ENCODE measurements around the gene SPATA3.

Gene SPATA3

DNA sequence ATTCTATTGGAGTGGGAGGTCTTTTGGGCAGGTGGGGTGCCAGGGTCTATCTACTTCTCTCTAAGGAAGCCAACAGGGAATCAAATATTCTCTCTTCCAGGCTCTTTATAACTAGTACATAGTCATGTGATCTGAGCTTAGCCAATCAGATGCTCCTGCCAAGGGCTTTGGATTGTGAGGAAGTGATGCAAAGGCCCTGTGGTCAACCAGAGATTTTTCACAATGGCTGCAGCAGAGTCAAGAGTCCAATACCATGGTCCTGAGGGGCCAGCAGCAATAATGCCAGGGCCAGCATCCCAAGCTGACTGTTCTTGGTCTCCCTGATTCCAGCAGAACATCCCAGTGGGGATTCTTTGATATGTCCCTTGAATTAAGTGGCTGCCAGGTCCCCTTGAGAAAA lies 33.0 kb downstream of the SPATA3 start:
- DNase-seq (ENCODE audit: low read depth in 2 of 2) = no peak

DNA sequence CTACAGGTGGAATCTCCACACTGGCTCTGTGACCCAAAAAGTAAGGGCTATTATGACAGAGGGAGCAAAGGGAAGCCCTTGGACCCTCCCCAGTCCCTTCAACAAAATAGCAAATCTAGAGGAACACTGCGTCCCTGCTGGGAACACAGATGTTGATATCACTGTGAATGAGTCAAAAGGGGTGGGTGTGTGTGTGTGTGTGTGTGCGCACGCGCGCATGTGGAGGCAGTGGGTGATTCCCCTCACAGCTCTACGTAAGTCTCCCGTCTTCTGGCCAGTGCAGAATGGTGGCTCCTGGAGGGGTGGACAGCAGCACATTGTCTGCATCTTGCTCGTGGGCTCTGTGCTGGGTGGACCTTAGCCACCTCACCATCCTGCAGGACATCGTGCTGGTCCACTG lies 33.6 kb downstream of the SPATA3 start:
- DNase-seq (ENCODE audit: low read depth in 2 of 2) = no peak

DNA sequence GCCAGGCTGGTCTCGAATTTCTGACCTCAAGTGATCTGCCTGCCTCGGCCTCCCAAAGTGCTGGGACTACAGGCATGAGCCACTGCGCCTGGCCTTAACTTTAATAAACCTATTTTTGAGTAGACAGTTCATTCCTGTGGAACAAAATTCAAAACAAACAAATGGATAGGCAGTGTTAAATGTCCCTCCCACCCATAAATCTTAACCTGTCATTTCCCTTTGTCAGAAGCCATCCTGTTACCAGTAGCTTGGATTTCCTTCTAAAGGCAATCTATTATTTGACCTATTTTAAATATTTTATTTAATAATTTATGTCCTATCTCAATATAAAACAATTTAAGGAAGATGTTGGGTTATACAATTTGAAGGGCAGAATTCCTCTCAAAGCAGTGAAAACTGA lies 34.8 kb downstream of the SPATA3 start:
- no peak for DNase-seq (ENCODE audit: low read depth in 2 of 2)

DNA sequence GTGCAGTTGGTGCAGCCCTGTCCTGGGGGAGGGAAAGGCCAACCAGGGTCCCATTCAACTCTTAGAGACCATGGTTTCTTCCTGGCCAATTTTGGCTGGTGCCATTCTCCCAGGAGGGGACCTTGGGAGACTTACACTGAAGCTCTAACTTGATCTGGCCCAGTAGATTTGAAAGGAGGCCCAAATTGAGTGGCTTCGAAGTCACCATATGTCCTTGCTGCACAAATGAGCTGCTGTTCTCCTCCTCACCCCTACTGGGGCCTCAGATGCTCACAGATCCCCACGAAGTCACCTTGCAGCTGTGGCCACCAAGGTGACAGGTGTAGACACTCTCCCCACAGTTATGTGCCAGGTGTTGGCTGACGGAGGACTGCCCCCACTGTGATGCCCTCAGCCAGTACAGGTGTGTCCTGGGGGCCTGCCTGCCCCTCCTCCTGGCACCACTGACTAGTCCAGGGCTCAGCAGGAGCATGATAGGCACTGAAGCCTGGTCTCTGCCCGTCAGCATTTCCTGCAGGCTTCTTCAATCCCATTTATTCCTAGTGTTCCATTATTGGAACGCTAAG lies 36.7 kb downstream of the SPATA3 start:
- no peak for DNase-seq (ENCODE audit: low read depth in 2 of 2)

DNA sequence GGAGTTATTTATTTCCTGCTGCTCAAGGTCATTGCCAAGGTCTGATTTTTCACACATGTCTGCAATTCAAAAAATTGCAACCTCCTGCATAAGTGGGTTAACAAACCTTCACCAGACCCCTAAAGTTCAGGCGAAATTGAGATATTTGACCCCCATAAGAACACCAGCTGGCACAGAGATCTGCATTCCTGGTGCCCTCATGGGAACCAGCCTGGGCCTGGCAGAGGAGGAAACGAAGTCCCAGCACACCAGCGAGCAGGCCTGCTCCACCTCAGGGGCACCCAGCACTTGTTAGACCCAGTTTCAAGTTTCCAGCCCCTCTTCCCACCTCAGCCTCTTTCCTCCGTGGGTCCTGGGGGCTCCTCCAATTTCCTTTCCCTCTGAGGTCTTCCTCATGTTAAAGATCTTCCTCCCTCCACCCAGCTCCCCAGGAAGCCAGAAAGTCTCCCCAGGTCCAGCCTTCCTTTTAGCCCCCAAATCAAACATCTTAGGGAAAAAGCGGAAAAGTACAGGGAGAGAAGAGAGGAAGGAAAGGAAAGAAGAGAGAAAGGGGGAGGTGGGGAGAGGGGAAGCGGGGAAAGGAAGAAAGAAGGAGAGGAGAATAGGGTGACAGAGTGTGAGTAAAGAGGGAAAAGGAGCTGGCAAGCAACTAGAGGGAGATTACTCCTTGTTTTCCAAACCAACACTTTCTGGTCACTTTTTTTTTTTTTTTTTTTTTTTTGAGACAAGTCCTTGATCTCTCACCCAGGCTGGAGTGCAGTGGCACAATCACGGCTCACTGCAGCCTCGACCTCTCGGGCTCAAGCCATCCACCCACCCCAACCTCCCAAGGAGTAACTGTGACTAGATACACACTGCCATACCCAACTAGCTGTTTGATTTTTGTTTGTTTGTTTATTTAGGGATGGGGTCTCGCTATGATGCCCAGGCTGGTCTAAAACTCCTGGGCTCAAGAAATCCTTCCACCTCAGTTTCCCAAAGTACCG lies 37.5 kb downstream of the SPATA3 start:
- no peak for DNase-seq (ENCODE audit: low read depth in 2 of 2)

DNA sequence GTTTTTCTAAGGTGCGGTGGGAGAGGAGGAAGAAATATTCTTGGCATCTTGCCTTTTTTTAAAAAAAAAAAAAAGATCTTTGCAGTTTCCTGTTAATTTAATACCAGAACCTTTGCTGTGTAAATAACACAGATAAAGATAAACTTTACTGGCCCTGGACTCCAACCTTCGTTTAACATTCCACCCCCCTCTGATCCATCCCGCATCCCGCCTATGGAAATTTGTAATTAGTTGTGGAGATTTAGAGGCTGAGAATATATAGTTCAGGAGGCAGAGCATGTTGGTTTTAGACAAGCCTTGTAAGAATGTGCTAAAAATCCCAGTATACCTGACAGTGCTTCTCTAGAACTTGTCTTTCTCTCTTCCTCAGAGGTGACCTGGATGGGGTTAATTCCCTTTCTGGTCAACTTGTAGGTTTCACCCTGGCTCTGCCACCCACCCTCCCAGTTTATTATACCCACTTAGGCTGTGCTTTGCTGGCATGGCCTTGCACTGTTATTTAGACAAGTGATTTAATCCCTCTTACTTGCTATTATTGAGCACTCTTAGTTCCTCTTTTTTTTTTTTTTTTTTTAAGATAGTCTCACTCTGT lies 38.5 kb downstream of the SPATA3 start:
- DNase-seq (ENCODE audit: low read depth in 2 of 2) = no peak

DNA sequence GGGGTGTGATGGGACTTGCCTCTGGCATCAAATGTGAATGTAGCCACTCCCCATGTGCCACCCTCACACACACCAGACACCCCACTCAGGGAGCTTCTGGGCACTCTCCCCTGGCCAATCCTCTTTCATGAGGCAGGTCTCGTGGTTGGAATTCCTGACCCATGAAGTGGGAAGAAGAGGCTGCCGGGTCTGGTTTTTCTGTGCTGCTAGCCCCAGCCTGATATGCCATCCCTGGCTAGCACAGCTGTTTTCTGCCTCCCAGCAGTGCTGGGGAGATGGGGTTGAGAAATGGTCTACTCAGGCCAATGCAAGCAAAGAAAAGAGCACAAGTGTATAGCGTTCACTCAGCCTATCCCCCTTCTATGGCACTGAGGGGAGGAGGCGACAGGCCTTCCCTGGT lies 40.2 kb downstream of the SPATA3 start:
- DNase-seq (ENCODE audit: low read depth in 2 of 2) = no peak

DNA sequence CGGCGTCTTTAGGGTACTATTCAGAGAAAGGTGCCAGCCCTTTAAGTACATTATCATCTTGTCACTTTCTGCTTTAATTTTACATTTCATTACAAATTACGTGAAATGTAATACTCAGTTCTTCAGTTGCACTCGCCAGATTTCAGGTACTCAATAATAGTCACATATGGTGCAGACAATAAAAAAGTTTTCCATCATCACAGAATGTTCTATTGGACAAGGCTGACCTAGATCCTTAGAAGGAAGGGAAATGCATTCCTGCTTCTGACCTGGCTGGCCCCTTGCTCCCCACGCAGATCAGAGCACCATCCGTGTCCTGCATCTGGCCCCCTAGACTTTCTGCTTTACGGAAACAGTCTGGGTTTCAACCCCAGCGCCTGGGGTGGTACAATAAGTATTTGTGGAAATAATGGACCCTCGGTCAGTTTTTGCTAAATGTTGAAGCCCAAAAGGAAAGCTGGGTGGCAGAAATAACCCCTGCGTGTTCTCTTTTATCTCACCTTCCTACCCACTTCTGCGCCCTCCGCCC lies 40.7 kb downstream of the SPATA3 start:
- no peak for DNase-seq (ENCODE audit: low read depth in 2 of 2)

DNA sequence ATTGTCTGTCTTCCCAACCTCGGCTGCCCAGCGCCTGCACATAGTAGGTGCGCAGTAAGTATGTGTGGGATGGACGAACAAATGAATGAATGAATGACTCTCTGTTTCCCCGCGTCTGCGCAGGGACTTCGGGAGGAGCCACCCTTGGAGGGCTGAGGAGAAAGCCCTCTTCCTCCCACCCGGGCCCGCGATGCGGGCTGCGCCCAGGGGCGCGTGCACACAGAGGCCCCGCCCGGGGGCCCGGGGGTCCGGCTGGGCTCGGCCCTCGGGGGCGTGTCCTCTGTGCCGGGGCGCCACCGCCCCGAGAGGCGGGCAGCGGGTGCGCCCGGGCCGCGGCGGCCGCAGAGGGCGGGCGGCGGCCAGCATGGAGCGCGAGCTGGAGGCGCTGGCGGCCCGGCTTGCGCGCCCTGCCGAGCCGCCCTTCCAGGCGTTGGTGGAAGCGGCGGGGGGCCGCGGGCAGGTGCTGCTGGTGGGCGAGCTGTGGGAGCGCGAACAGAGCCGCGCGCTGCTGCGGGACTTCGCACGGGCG lies 41.3 kb downstream of the SPATA3 start, which contains the start of gene C2orf72:
Gene C2orf72 (plus strand): TSS at position 322 of the 529 bp plus-strand sequence. CDS start 43 bp downstream, at position 365.
- no peak for DNase-seq (ENCODE audit: low read depth in 2 of 2)

DNA sequence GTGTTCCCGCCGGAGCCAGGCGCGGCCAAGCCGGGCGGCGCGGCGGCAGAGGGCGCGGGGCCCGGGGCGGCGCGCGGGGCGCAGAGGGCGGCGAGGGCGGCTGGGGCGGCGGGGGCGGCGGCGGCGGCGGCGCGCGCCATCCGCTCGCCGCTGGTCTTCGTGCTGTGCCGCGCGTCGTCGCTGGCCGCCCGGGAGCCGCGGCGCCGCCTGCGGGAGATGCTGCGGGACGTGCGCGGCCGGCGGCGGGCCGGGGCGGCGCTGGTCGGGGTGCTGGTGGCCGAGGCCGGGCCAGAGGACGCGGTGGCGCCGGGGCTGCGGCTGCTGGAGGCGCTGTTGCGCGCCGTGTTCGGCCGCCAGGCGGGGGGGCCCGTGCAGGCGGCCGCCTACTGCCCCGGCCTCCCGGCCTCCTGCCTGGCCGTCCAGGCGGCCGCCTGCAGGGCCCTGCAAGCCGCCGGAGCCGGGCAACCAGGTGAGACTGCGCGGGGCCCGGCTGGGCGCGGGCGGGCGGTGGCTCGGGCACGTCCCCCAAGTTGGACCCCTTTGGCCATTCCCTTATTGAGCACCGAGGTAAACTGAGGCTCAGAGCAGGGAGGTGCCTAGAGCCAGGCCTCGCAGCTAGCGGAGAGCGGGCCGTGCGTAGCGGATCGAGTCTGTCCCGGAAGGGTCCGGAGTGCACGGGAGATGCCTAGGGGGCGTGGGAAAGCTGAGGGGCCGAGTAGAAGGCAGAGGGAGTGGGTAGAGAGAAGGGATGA lies 42.0 kb downstream of the SPATA3 start:
- no peak for DNase-seq (ENCODE audit: low read depth in 2 of 2)

DNA sequence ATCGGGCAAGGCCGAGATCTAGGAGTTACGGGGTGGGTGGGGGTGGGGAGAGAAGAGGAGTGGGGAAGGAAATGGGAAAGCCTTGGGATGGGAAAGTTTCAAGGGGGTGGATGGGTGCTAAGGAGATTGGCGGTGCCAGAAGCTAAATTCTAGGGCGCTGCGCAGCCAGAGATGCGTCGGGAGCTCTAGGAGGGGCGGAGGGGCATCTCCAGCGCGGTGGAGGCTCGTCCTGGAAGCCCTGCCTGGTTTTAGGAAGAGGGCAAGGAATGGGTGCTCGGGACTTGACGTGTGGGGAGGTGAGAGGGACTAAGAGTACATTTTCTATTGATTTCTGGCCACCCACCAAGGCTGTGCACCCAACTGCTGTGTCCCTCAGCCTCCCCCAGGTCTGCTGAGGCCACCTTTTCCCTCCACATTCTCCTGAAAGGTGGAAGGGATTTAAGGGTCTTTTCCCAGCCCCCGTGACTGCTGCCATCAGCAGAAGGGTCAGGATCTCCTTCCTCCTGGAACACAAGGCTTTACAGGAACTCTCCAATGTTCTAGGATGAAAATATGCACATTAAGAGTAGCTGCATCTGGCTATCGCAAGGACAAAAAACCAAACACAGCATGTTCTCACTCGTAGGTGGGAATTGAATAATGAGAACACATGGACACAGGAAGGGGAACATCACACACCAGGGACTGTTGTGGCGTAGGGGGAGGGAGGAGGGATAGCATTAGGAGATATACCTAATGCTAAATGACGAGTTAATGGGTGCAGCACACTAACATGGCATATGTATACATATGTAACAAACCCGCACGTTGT lies 42.8 kb downstream of the SPATA3 start:
- no peak for DNase-seq (ENCODE audit: low read depth in 2 of 2)

DNA sequence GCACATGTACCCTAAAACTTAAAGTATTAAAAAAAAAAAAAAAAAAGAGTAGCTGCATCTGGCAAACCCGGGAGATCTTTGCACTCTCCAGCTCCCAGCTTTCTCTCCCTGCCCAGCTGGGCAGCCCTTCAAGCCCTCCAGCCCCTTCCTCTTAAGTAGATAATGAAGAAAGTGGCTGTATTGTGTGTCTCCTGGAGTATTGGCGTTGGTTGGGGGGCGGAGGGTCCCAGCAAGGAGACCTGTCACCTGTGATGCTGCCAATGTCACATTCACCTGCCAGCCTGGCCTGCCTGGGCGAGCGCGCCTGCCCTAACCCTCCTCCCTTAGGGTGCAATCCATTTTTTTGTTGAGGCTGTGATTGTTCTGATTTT lies 43.4 kb downstream of the SPATA3 start:
- DNase-seq (ENCODE audit: low read depth in 2 of 2) = no peak

DNA sequence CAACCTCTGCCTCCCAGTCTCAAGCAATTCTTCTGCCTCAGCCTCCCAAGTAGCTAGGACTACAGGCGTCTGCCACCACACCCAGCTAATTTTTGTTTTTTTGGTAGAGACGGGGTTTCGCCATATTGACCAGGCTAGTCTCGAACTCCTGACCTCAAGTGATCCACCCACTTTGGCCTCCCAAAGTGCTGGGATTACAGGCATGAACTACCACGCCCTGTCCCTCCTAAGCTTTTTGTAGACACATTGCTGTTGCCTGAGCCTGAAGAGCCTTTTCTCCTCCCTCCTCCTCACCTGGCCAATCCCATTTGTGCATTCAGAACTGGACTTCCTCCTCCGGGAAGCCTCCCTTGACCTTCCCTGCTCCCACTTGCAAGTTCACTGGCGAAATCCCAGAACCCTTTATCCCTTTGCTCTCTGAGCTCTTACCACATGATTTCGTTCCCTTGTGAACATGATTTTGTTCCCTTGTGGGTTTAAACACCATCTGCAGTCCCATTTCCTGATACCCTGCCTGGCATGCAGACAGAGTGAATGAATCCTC lies 44.0 kb downstream of the SPATA3 start:
- no peak for DNase-seq (ENCODE audit: low read depth in 2 of 2)

DNA sequence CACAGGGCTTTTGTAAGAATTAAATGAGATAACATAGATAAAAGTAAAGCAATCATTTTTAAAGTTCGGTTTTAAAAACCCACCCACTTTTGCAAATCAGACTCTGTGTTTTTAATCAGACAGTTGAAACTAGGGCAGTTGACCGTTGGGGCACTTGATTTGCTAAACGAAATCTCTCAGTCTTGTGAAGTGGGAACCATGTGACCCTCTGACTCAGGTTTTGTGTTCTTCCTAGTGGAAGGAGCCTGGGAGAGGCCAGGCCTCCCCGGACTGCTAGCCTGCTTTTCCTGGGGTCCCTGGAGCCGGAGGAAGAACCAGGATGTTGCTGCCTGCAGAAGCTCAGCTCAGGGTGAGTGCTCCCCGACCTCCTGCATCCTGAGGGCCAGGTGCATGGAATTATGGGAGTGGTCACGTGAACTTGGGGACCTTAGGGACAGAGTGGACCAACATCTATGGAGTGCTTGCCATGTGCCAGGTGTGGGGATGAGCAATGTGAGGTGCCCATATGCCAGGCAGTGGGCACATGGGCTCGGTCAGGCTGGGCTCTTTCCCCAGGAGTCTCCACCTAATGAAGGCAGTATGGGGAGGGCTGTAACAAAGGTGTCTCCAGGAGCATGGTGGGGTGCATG lies 45.3 kb downstream of the SPATA3 start:
- DNase-seq (ENCODE audit: low read depth in 2 of 2) = no peak

DNA sequence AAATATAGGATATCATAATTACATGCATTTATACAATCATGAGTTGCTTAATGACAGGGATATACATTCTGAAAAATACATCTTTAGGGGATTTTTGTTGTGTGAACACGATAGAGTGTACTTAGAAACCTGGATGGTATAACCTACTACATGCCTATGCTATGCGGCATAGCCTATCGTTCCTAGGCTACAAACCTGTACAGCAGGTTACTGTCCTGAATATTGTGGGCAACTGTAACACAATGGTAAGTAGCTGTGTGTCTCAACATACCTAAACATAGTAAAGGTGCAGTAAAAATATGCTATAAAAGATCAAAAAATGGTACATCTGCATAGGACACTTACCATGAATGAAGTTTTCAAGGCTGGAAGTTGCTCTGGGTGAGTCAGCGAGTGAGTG lies 47.9 kb downstream of the SPATA3 start:
- no peak for DNase-seq (ENCODE audit: low read depth in 2 of 2)

DNA sequence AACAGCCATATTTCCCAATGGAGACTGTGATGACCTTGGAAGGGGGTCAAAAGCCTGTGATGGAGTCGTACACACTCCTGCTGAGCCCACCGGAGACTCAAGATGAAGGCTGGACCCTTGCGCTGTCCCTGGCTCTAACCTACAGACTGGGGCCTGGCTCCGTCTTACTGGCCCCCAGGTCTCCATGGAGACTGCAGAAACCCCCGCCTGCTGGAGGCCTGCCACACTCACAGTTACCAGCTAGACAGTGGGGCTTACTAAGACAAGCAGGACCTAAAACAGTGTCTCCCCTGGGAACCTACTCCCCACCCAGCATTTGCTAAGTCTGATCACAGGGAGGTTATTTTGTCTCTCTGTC lies 51.0 kb downstream of the SPATA3 start:
- DNase-seq (ENCODE audit: low read depth in 2 of 2) = no peak

DNA sequence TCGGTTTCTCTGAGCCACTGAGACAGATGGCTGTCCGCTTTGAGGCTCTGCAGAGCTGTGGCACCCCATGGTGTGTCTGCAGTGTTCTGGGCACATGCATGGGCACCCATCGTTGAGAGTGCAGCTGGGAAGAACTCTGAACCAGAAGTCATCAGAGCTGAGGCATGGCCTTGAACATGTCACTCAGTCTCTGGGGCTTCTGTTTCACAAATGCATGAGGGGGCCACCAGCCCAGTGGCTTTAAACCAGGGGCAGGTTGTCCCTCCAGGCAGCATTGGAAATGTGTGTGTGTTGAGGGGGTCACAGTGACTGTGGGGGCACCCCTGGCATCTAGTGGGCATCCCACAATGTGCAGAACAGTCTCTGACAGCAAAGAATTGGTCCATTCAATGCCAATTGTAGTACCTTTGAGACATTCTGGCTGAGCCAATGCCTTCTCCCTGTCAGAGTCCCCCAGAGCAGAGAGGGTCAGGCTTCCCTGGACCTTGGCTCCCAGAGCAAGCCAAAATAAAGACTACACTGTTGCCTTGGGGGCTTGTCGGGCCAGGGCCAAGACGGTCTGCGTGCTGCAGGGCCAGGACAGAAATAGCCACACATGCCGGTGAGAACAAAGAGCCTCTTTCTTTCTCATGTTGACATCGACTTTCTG lies 51.5 kb downstream of the SPATA3 start:
- no peak for DNase-seq (ENCODE audit: low read depth in 2 of 2)

DNA sequence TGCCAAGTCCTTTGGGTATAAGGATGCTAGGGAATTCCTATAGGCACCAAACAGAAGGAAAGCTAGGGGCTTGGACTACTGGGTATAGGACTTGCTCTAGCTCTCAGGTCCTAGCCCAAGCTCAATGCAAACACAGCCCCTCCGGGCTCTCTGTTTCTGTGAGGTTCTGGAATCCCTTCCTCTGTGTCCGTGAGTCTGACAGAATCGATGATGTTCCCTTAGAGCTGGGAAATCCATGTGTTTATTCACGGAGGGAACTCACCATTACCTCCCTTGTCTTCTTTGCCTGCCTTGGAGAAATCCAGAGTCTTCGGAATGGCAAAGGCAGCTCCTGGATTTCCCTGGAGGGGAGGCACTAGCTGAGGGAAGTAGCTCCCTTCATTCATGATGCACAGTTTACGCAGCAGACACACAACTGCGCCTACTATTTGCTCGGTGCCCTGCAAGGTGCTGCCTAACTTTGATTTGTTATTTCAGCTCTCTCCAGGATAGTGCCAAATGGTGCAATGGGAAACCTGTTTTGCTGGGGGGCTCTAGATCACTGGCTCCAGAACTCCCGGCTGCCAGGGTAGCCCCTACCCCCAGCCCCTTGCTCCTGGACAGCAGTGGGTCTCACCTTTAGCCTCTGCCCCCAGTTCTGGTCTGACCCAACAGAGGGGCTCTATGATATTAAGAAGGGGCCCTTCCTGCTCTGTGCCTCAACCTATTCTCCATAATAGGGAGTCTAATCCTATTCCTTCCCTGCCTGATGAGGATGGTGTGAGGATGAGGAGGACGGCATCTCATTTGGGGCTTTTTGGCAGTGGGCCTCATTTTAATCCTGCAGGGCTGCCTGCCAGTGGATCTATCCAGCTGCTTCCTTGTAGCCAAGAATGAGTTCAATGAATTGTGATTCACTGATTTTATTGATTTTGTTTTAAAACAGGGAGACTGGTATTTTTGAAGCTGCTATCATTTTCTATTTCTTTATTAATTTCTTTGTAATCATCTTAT lies 52.3 kb downstream of the SPATA3 start:
- DNase-seq (ENCODE audit: low read depth in 2 of 2) = no peak
